Measurements from ENCODE around the gene BID.

Gene BID

GRCh38 chr22:17777005-17777716, 2.9 kb upstream of the BID start:
- H3K4me3 ChIP-seq (replicated peaks; ENCODE audit: insufficient read depth, low read length) = peak overlapping the region; percentile 38
- DNase-seq (ENCODE audit: low read depth in 1 of 2, low spot score in 1 of 2) = peak in 1 of 2 experiments; percentile 85

GRCh38 chr22:17775781-17776465, 1.7 kb upstream of the BID start:
- TF ChIP-seq POLR2AphosphoS5 (IDR thresholded peaks at IDR 0.05; ENCODE audit: low read depth) (no peak), SPI1 (IDR thresholded peaks at IDR 0.05; ENCODE audit: borderline replicate concordance, low read depth) (no peak), GABPA (IDR thresholded peaks at IDR 0.05; ENCODE audit: low read depth) (no peak), CTCF (IDR thresholded peaks at IDR 0.05; ENCODE audit: insufficient read depth, low read length) (no peak), REST (IDR thresholded peaks at IDR 0.05; ENCODE audit: insufficient replicate concordance, low read depth) (no peak)
- no peak overlapping the region for H3K27ac ChIP-seq (replicated peaks)
- no peaks in the 10 kb centered on the region for H3K27me3 ChIP-seq (ENCODE audit: insufficient read depth, poor library complexity, severe bottlenecking)
- no peak for DNase-seq (ENCODE audit: low read depth in 1 of 2, low spot score in 1 of 2)
- H3K4me3 ChIP-seq (replicated peaks; ENCODE audit: insufficient read depth, low read length) = no peak overlapping the region

More at GRCh38 chr22:17777005-17777716, 2.9 kb upstream of the BID start:
- no peaks in the 10 kb centered on the region for H3K27me3 ChIP-seq (ENCODE audit: insufficient read depth, poor library complexity, severe bottlenecking)
- peak overlapping the region; percentile 91 for H3K27ac ChIP-seq (replicated peaks)
- peak; percentile 70 for TF ChIP-seq GABPA (IDR thresholded peaks at IDR 0.05; ENCODE audit: low read depth)
- TF ChIP-seq CTCF (IDR thresholded peaks at IDR 0.05; ENCODE audit: insufficient read depth, low read length) = no peak
- peak; percentile 65; the same call in 1 of the 2 replicates for TF ChIP-seq SPI1 (IDR thresholded peaks at IDR 0.05; ENCODE audit: borderline replicate concordance, low read depth)
- peak; percentile 37 for TF ChIP-seq REST (IDR thresholded peaks at IDR 0.05; ENCODE audit: insufficient replicate concordance, low read depth)
- TF ChIP-seq POLR2AphosphoS5 (IDR thresholded peaks at IDR 0.05; ENCODE audit: low read depth) = peak; percentile 62

GRCh38 chr22:17774926-17775685, 837 bp upstream of the BID start:
- H3K27ac ChIP-seq (replicated peaks) = no peak overlapping the region
- no peak overlapping the region for H3K4me3 ChIP-seq (replicated peaks; ENCODE audit: insufficient read depth, low read length)
- H3K27me3 ChIP-seq (ENCODE audit: insufficient read depth, poor library complexity, severe bottlenecking) = no peaks in the 10 kb centered on the region
- TF ChIP-seq REST (IDR thresholded peaks at IDR 0.05; ENCODE audit: insufficient replicate concordance, low read depth) (no peak), POLR2AphosphoS5 (IDR thresholded peaks at IDR 0.05; ENCODE audit: low read depth) (no peak), CTCF (IDR thresholded peaks at IDR 0.05; ENCODE audit: insufficient read depth, low read length) (no peak), SPI1 (IDR thresholded peaks at IDR 0.05; ENCODE audit: borderline replicate concordance, low read depth) (no peak), GABPA (IDR thresholded peaks at IDR 0.05; ENCODE audit: low read depth) (no peak)
- no peak for DNase-seq (ENCODE audit: low read depth in 1 of 2, low spot score in 1 of 2)
